Gastroesophageal sphincter (tissue), 4 donors: Measurements from ENCODE around the gene RIMS4. TPM values are rescaled to one million over a fixed set of nuclear protein-coding genes. Genes with fewer than 3 reads are reported as not detected.

ENCODE experiments used
- ATAC-seq: fragments of 150-250 bp; one replicate; pipeline ENCODE4 v1.9.1; 2016; ENCODE audit warnings: mild to moderate bottlenecking, moderate library complexity
- H3K27ac ChIP-seq, 4 donors: fragments of 200-600 bp; sonication (generic) in 3 of 4; 1 replicate in 3 of 4; 2 replicates in 1 of 4; pipeline ENCODE4 v1.5.1; 2016 to 2019
- H3K27me3 ChIP-seq: fragments of 200-600 bp; sonication (generic); one replicate; pipeline ENCODE4 v1.5.1; 2019
- H3K36me3 ChIP-seq, 2 donors: fragments of 200-600 bp; sonication (generic); one replicate each; pipeline ENCODE4 v1.5.1; 2019; ENCODE audit warnings: control low read depth in 1 of 2
- H3K4me1 ChIP-seq, 3 donors: fragments of 200-600 bp; sonication (generic); 1 replicate in 2 of 3; 2 replicates in 1 of 3; pipeline ENCODE4 v1.5.1; 2016 to 2019; ENCODE audit warnings: control low read depth in 2 of 3
- H3K4me3 ChIP-seq, 2 donors: fragments of 200-600 bp; sonication (generic); one replicate each; pipeline ENCODE4 v1.5.1; 2019; ENCODE audit warnings: mild to moderate bottlenecking in 1 of 2, moderate library complexity in 1 of 2
- H3K9me3 ChIP-seq, 3 donors: fragments of 200-600 bp; sonication (generic); one replicate each; pipeline ENCODE4 v1.5.1; 2017 to 2019; ENCODE audit warnings: control low read depth in 2 of 3
- EP300 ChIP-seq: sonication (generic); formaldehyde crosslinking; IDR thresholded peaks from one replicate; pipeline ENCODE4 v1.6.1; 2017; ENCODE audit warnings: antibody characterized with exemption, mild to moderate bottlenecking
- POLR2A ChIP-seq, 2 donors: fragments of 450-650 bp; IDR thresholded peaks; one replicate each; pipeline ENCODE4 v1.6.1; 2017; ENCODE audit warnings: antibody characterized with exemption in 2 of 2, mild to moderate bottlenecking in 2 of 2, moderate library complexity in 1 of 2
- POLR2AphosphoS5 ChIP-seq: sonication (generic); formaldehyde crosslinking; IDR thresholded peaks from one replicate; pipeline ENCODE4 v1.6.1; 2017; ENCODE audit warnings: antibody characterized with exemption
- WGBS, 2 donors: methylation state at CpG; one replicate each; pipeline ENCODE4 v1.1.5; 2018; ENCODE audit warnings: low coverage in 1 of 2; 5-methylcytosine and 5-hydroxymethylcytosine counted together
- total RNA-seq, 4 donors: library from RNA; depleted of rRNA; stranded (reverse); fragments of >200 nt; gene quantifications; one replicate each; pipeline ENCODE4 v1.1.0, GENCODE V29; 2016
- TF ChIP-seq, protein P1 (sequence below), 4 experiments: fragments of 200-600 bp in 2 of 4; fragments of 450-650 bp in 2 of 4; sonication (generic) in 1 of 4; IDR thresholded peaks; one replicate each; pipeline ENCODE4 v1.5.1; 2017 to 2019; ENCODE audit warnings: antibody characterized with exemption in 4 of 4, mild to moderate bottlenecking in 2 of 4, moderate library complexity in 2 of 4

Gene RIMS4
- total RNA-seq, 4 donors from 2014 or later = 1.2 to 4.6 (median 2.4) TPM

DNA sequence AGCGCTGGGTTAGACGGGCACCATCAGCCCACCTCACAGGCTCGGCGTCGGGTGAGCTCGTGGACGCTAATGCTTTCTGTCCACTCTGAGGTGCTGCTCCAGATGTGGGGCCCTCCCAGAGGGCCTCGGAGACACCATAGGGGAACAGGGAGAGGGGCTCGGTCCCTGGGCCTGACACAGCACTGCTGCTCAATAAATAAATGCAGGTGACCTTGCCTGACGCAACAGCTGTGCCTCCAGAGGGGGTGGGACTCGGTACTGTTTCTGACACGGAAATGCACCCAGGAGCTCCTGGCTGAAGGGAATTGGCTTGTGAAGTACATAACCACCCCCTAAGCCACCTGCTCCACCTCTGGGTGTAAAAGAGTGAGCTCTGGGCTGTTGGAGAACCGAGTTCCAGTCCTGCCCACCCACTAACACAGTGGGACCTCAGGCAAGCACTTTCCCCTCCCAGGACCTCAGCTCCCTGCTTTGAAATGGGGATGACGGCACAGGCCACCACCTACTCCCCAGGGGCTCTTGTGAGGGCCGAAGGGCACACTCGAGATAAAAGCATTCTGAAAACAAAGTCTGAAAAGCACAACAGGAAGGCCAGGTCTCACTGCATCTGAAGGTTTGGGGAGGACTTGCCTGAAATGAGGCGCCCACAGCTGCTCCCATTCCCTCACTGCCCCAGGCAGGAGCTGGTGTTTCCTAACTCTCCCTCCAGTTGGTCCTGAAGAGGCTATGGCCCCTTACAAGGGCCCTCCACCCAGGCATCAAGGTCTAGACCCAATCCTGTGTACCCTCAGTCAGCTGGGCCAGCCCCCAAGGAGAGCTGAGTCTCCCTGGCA, 58.0 kb downstream of the RIMS4 start:
- Histone ChIP-seq H3K27ac (no peak overlapping the region), H3K9me3 (no peaks in the 10 kb centered on the region), H3K27me3 (peaks cover 59% of the 10 kb centered on the region), H3K4me3 (no peak overlapping the region), H3K4me1 (peaks cover 0 to 21% (median 4%) of the 10 kb centered on the region in 3 donors), H3K36me3 (peaks cover 0 to 5% of the 10 kb centered on the region in 2 donors)
- TF ChIP-seq POLR2AphosphoS5 (no peak), POLR2A (IDR thresholded peaks at IDR 0.05) (no peak), EP300 (no peak)
- TF ChIP-seq, protein P1, sequence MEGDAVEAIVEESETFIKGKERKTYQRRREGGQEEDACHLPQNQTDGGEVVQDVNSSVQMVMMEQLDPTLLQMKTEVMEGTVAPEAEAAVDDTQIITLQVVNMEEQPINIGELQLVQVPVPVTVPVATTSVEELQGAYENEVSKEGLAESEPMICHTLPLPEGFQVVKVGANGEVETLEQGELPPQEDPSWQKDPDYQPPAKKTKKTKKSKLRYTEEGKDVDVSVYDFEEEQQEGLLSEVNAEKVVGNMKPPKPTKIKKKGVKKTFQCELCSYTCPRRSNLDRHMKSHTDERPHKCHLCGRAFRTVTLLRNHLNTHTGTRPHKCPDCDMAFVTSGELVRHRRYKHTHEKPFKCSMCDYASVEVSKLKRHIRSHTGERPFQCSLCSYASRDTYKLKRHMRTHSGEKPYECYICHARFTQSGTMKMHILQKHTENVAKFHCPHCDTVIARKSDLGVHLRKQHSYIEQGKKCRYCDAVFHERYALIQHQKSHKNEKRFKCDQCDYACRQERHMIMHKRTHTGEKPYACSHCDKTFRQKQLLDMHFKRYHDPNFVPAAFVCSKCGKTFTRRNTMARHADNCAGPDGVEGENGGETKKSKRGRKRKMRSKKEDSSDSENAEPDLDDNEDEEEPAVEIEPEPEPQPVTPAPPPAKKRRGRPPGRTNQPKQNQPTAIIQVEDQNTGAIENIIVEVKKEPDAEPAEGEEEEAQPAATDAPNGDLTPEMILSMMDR (IDR thresholded peaks at IDR 0.05) = no peak
- no CpG with 5 or more reads among the region's 17 CpGs for WGBS, 2 donors
- no peak for ATAC-seq

DNA sequence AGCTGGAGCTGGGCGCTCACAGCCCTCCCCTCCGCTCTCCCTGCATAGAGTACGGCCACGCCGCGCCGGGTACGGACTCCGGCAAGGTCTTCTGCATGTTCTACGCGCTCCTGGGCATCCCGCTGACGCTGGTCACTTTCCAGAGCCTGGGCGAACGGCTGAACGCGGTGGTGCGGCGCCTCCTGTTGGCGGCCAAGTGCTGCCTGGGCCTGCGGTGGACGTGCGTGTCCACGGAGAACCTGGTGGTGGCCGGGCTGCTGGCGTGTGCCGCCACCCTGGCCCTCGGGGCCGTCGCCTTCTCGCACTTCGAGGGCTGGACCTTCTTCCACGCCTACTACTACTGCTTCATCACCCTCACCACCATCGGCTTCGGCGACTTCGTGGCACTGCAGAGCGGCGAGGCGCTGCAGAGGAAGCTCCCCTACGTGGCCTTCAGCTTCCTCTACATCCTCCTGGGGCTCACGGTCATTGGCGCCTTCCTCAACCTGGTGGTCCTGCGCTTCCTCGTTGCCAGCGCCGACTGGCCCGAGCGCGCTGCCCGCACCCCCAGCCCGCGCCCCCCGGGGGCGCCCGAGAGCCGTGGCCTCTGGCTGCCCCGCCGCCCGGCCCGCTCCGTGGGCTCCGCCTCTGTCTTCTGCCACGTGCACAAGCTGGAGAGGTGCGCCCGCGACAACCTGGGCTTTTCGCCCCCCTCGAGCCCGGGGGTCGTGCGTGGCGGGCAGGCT, 60.1 kb downstream of the RIMS4 start:
- peaks cover 55% of the 10 kb centered on the region for H3K27me3 ChIP-seq
- WGBS, 2 donors = 30% methylated on average over 21 of the region's 73 CpGs; no CpG with 5 or more reads in 1 of the 2 donors
- no peak for TF ChIP-seq POLR2A (IDR thresholded peaks at IDR 0.05)
- TF ChIP-seq, protein P1 (IDR thresholded peaks at IDR 0.05) = peak in 3 of 4 experiments; percentile 30 to 44 (median 40)
- no peaks in the 10 kb centered on the region for H3K9me3 ChIP-seq
- H3K36me3 ChIP-seq = peaks cover 0 to 5% of the 10 kb centered on the region in 2 donors
- H3K4me3 ChIP-seq = no peak overlapping the region
- no peak overlapping the region for H3K27ac ChIP-seq
- no peak for ATAC-seq
- H3K4me1 ChIP-seq = peaks cover 0 to 42% (median 15%) of the 10 kb centered on the region in 3 donors

DNA sequence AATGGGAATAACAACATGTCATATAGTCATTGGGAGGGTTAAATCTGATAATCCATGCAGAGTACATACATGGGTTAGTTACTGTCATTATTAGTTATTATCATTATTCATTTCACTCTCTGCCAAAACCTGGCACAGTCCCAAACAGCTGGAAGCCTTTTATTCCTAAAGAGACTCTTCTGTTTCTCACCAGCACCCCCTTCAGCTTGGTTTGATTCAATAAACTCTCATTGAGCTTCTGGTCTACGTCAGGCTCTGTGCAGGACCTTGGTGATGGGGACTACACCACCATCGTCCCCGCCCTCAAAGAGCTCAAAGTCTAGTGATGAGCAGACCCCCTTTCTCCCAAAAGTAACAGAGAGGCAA, 62.4 kb downstream of the RIMS4 start:
- WGBS, 2 donors = 71% methylated on average over 3 of the region's 3 CpGs; no CpG with 5 or more reads in 1 of the 2 donors
- TF ChIP-seq, protein P1 (IDR thresholded peaks at IDR 0.05) = no peak
- TF ChIP-seq EP300 (no peak), POLR2A (IDR thresholded peaks at IDR 0.05) (no peak), POLR2AphosphoS5 (no peak)
- H3K36me3 ChIP-seq = peaks cover 0 to 5% of the 10 kb centered on the region in 2 donors
- no peak overlapping the region for H3K27ac ChIP-seq
- H3K9me3 ChIP-seq = no peaks in the 10 kb centered on the region
- ATAC-seq = no peak
- H3K27me3 ChIP-seq = peaks cover 42% of the 10 kb centered on the region
- peaks cover 0 to 54% (median 15%) of the 10 kb centered on the region in 3 donors for H3K4me1 ChIP-seq
- H3K4me3 ChIP-seq = peak overlapping the region in 1 of 2 donors; percentile 4

DNA sequence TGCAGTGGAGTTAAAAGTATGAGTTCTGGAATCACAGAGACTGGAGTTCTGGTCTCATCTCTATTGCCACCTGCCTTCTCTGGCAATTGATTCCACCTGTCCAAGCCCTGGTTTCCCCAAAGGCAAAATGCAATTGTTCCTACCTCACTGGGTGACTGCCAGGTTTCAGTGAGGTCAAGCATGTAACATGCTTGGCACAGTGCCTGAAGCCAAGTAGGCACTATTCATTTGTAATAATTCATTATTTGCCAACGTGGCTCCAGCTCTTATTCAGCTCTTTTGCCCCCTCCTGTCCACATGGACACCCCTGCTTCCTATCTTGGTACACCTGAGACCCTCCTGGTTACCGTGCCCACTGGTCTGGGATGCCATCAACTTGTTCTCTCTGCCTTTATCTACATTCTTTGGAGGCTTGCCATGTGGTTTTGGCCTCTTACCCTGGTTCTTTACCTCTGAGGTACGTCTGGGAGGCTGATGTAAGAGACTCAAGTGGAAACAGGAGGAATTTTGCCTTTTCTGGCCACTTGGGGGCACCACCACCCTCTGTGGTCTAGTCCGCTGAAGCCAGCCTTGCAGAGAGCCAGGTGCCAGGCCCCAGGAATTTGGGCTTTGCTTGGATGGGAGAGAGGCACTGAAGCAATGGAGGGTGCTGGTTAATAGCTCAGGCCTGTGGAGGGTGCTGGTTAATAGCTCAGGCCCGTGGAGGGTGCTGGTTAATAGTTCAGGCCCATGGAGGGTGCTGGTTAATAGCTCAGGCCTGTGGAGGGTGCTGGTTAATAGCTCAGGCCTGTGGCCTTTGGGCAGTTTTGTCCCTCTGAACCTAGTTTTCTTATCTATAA, 63.0 kb downstream of the RIMS4 start:
- TF ChIP-seq, protein P1 (IDR thresholded peaks at IDR 0.05) = peak in 3 of 4 experiments; percentile 72 to 79 (median 77)
- TF ChIP-seq POLR2AphosphoS5 = no peak
- 10 to 12% methylated on average over 3 to 5 of the region's 5 CpGs for whole genome bisulfite sequencing, 2 donors
- peak overlapping the region in 1 of 4 donors; percentile 4 for H3K27ac ChIP-seq
- H3K9me3 ChIP-seq = no peaks in the 10 kb centered on the region
- H3K36me3 ChIP-seq = peaks cover 0 to 5% of the 10 kb centered on the region in 2 donors
- ATAC-seq = peak; percentile 48
- H3K27me3 ChIP-seq = peaks cover 36% of the 10 kb centered on the region
- H3K4me1 ChIP-seq = peaks cover 0 to 60% (median 15%) of the 10 kb centered on the region in 3 donors
- H3K4me3 ChIP-seq = peak overlapping the region in 1 of 2 donors; percentile 69
